LoVo (cell line): ENCODE data around the gene ANKRD7.

Source experiments
- DNase-seq: peaks from one replicate; pipeline ENCODE4 v3.0.0-alpha.2; 2016; ENCODE audit warnings: low spot score

ANKRD7 gene

GRCh38 chr7:118224521-118224920 lies at the start of gene ANKRD7:
TSS of gene ANKRD7 (plus strand) at chr7:118224704. CDS start at chr7:118224831, 127 bp downstream.
- DNase-seq, result no peak

- DNase-seq, result no peak
These were observed 48.8 kb upstream of the ANKRD7 start for GRCh38 chr7:118175740-118176139.

- no peak for DNase-seq
These were observed 45.3 kb upstream of the ANKRD7 start for GRCh38 chr7:118179191-118179590.

- DNase-seq, result peak; percentile 32
These were observed 41.7 kb upstream of the ANKRD7 start for GRCh38 chr7:118182593-118183427.

GRCh38 chr7:118183428-118183785 lies 41.1 kb upstream of the ANKRD7 start:
- DNase-seq, result peak; percentile 16

GRCh38 chr7:118183786-118184564 lies 40.5 kb upstream of the ANKRD7 start, which contains the start of gene LSM8:
TSS of gene LSM8 (plus strand) at chr7:118184164. CDS start at chr7:118184224, 60 bp downstream.
- peak; percentile 100 for DNase-seq

GRCh38 chr7:118184565-118184940 lies 40.0 kb upstream of the ANKRD7 start:
- peak; percentile 18 for DNase-seq

- DNase-seq, result no peak
These were observed 39.2 kb upstream of the ANKRD7 start for GRCh38 chr7:118185163-118185860.

- no peak for DNase-seq
These were observed 38.0 kb upstream of the ANKRD7 start for GRCh38 chr7:118186501-118186900.

- DNase-seq, result no peak
These were observed 29.9 kb upstream of the ANKRD7 start for GRCh38 chr7:118194571-118194970.

GRCh38 chr7:118195837-118196474 lies 28.5 kb upstream of the ANKRD7 start:
- peak; percentile 73 for DNase-seq

- no peak for DNase-seq
These were observed 22.4 kb upstream of the ANKRD7 start for GRCh38 chr7:118202061-118202460.

- DNase-seq, result no peak
These were observed 10.3 kb upstream of the ANKRD7 start for GRCh38 chr7:118214051-118214832.

- DNase-seq, result no peak
These were observed 9.7 kb upstream of the ANKRD7 start for GRCh38 chr7:118214833-118215182.

GRCh38 chr7:118217210-118217619 lies 7.3 kb upstream of the ANKRD7 start:
- no peak for DNase-seq

GRCh38 chr7:118218413-118219156 lies 5.9 kb upstream of the ANKRD7 start:
- no peak for DNase-seq

- no peak for DNase-seq
These were observed 5.4 kb upstream of the ANKRD7 start for GRCh38 chr7:118219157-118219512.

- no peak for DNase-seq
These were observed 3.9 kb upstream of the ANKRD7 start for GRCh38 chr7:118220583-118220982.

GRCh38 chr7:118222591-118222990 lies 1.9 kb upstream of the ANKRD7 start:
- DNase-seq, result no peak

GRCh38 chr7:118232837-118233236 lies 8.3 kb downstream of the ANKRD7 start:
- no peak for DNase-seq

- DNase-seq, result no peak
These were observed 9.3 kb downstream of the ANKRD7 start for GRCh38 chr7:118233799-118234198.
